CD4-positive, alpha-beta memory T cell (primary cell): ENCODE data around the gene DGKH. TPM values are rescaled to one million over a fixed set of nuclear protein-coding genes. Genes with fewer than 3 reads are reported as not detected.

ENCODE experiments used
- polyA plus RNA-seq, 2 donors: library from polyadenylated mRNA; unstranded; fragments of 300-500 nt; fragmentation: Illumina TruSeq; gene quantifications; one replicate each; pipeline ENCODE4 v1.2.3, GENCODE V29; 2021
- total RNA-seq, 2 experiments: library from RNA; stranded (reverse); gene quantifications; one replicate each; pipeline ENCODE4 v1.2.3, GENCODE V29; 2021

Gene DGKH
- total and polyA plus RNA-seq, 4 experiments from 2014 or later = 2.1 to 11.6 (median 6.6) TPM

Other genes with a start within 250 kb of the DGKH start
- 10 to 100 TPM; 20.2 to 23.3 TPM for gene VWA8, start 87.5 kb upstream of the DGKH start, total RNA-seq
- gene VWA8, start 87.5 kb upstream of the DGKH start, polyA plus RNA-seq = 1 to 10 TPM; 3.2 to 6.8 TPM
- 10 to 100 TPM; 40.6 to 42.6 TPM for gene AKAP11, start 223.5 kb downstream of the DGKH start, total RNA-seq
- gene AKAP11, start 223.5 kb downstream of the DGKH start, polyA plus RNA-seq = 1 to 10 TPM; 2.7 to 4.0 TPM